Daoy (cell line): ENCODE measurements around the gene RALGAPA2. TPM values are rescaled to one million over a fixed set of nuclear protein-coding genes. Genes with fewer than 3 reads are reported as not detected.
"Not testable (repeated sequence)": the region's sequence is repeated elsewhere in the genome, so short reads cannot be mapped to it uniquely, and the experiment has no call there.

Source experiments
- DNase-seq: peaks from one replicate; pipeline ENCODE4 v3.0.0-alpha.2; 2015; ENCODE audit warnings: low read depth
- total RNA-seq: library from RNA; depleted of rRNA; stranded (reverse); fragments of >200 nt; shearing (Covaris generic); gene quantifications from 2 replicates; pipeline ENCODE4 v1.2.3, GENCODE V29; 2014

The RALGAPA2 gene
- total RNA-seq, 1 experiment from 2014 or later, result 5.9 TPM

DNA sequence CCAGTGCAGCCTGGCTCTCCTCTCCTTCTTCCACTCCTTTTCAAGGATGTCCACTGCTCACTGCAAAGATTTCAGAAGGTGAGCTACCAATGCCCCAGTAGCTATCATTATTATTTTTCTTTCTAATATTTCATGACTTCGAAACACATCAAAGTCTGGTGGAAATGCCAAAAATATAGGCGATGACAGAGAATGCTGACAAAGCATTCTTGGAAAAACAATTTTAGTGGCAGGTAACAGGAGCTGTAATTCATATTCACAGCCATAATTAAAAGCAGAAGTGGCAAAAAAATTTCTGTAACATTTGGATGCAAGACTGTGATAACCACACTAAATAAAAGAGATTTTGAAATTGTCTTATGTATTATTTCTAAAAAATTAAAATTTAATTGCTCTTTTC is 133.6 kb downstream of the RALGAPA2 start:
- DNase-seq, result no peak

DNA sequence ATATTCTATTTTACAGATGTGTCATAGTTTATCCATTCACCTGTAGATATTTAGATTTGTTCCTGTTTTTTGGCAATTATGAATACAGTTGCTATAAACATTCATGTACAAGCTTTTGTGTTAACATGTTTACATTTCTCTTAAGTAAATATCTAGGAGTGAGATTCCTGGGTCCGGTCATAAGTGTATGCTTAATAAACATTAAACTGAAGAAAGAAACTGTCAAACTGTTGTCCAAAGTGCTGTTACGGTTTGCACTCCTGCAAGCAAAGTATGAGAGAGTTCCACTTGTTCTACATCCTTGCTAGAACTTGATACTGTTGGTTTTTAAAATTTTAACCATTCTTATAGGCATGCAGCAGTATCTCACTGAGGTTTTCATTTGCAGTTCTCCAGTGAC is 138.6 kb downstream of the RALGAPA2 start:
- no peak for DNase-seq

DNA sequence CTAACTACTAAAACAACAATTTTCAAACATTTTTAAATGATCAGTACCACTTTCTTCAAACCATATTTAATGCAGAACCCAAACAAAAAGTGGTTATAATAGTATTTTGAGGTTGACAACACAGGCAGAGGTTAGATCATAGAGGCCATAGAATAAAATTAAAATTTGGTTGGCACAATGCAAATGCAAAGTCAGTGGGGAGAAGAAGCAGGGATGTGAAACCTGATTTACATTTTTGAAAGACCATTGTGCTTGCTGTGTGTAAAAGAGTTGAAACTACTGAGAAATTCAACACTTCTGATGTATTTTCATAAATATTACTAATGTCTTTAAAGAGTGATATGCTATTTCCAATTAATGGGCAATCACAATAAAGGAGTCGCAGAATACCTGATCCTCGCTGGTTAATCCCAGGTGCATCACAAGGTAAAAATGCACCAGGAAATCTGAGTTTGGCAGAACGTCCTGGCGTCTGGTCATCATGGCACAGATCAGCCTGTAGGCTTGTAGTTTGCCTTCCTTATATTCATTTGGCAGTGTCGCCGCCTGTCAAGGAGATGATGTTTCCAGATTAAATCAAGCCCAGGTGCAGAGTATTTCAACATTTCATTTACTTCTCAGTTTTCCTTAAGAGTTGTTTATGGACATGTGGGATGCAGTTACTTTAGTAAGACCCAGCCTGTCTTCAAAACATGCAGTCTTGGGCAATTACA is 141.2 kb downstream of the RALGAPA2 start:
- DNase-seq, result no peak

DNA sequence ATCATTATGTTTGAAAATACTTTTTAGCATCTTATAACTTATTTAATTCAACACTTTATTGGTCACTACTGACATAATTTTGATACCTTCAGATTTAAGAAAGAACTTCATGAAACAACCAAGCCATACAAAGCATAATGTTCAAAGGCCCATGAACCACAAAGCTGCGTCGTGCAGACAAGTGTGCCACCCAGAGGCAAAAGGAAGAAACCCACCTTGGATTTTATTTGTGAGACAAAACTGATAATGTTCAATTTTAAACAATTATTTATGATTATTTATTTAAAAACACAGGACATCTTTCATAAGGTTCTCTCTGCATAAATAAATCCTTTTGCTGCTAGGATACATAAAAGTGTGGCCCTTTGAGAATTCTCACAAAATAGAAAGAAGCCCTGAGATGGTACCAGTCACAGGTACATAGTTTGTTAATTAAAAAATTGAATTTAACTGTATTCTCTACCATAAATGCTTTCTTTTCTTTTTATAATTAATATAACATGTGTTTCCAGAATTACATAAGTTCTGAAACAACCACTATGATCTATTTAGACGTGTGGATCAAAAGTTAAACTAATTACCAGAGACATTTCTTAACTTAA is 143.7 kb downstream of the RALGAPA2 start:
- DNase-seq, result peak; percentile 33

DNA sequence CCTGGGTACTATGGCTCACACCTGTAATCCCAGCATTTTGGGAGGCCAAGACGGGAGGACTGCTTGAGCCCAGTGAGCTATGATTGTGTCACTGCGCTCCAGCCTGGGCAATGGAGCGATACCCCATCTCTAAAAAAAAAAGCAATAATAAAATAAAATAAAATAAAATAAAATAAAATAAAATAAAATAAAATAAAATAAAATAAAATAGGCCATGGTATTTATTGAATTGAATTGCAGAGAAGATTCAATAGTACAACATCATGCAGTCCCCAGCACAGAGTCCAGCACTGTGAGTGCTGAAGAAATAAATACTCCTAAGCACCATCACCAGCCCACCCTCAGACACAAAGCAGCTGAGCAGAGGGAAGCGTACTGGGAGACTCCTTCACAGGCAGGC is 144.7 kb downstream of the RALGAPA2 start:
- no peak for DNase-seq

DNA sequence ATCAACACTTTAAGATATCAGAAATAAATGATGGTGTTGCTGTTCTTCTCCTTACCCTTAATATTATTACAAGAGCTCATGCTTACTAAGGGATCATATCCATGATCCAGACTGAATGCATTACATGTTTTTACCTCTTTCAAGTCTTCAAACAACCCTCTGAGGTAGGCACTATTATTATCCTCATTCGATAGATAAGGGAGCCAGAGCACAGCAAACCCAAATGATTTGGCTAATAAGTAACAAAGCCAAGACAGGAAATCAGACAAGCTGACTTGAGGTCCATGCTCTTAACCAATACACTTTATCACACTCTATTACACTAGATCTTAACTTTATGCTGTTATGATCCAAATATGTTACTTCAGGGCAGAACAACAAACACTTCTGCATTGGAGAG is 145.9 kb downstream of the RALGAPA2 start:
- no peak for DNase-seq

DNA sequence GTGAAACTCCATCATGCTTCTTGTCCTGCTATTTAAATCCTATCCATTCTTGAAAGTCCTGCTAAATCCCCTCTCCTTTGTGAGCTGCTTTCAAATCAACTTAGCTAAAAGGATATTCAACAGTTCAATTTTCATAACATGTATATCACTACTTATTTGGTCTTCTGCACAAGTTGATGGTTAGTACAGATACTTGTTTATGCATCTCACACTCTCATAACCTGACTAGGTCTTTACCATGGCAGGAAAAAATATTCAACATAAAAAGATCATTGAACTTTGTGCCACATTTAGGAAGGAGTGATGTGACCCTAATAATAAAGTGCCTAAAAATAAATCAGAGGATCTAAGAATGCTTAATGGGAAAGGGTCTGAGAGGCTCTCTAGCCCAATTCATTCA is 148.2 kb downstream of the RALGAPA2 start:
- no peak for DNase-seq

DNA sequence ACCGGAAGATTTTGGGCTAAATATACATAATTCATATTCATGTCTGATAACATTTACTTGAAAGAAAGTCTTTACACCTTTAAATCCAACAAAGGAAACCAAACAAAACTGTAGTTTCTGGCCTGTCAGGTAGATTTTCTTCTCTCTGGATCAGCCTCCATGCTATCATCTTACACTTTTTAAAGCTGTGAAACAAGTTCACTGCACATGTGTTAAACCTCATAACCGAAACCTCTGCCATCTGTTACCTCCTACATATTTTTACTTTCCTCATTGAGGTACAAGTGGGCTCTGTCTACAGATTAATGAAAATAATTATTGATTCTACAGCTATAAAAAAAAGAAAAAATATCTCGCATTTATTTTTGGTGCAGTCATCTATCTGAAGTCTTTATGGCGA is 149.9 kb downstream of the RALGAPA2 start:
- no peak for DNase-seq

DNA sequence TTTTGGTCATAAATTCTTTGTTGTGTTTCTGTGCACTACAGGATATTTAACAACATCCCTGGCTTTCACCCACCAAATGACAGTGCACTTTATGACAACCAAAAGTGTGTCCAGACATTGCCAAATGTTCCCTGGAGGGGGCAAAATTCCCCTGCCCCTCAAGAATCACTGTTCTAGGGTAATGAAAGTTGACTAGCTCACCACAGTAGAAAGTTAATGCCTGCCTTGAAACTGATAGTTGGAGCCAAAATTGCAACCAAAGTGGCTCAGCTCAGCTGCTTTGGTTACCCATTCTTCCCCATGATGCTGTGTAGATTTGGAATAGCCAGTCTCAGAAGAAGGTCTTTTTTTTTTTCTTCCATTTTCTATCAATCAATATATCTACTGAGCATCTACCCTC is 150.6 kb downstream of the RALGAPA2 start:
- DNase-seq, result no peak

DNA sequence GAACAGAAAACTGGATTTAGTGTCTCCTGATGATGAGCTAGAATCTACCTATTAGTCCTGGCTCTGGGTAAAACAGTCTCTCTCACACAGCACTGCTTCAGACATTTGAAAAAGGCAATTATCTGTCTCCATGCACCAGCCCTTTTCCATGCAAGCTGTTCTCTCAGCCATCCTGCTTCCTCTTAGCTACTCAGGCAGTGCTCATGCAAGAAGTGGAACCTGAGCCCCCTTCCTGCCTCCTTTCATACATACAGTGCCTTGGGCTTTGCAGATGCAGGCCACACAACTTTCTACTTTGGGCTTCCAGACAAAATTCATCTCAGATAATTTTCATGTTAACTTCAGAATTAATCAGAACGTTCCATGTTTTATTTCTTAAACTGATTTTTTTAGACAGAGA is 151.3 kb downstream of the RALGAPA2 start:
- no peak for DNase-seq

DNA sequence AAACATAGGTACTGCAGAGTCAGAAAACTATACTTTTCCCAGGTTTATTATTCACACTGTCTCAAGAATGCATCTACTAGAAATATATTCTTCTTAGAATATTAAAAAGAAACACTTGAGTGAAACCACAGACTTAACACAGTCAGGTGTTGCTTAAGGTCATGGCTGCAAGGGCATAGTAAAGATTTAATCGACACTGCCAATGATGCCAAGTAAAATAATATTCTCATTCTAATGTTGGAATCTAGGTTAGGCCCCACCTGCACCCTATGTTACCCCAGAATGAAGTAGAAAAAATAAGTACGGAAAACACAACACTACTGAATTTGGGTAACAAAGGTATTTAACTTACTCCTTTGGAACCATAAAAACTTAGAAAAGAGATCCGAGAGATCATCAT is 155.0 kb downstream of the RALGAPA2 start:
- no peak for DNase-seq

DNA sequence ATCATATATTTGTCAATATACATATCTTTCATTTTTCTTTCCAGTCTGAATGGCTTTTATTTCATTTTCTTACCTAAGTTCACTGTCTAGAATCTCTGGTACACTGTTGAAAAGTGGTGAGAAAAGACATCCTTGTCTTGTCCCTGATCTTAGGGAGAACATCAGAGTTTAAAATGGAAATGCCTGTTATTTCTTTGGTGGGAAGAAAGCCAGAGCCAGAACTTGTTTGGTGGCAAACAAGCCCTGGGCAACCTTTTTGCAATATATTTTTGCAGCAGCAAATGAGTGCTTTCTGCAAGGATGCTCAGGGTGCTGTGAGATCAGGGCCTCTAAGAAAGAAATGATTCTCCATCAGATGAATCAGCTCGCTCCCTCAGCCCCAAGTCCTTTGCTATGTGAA is 156.6 kb downstream of the RALGAPA2 start:
- no peak for DNase-seq

DNA sequence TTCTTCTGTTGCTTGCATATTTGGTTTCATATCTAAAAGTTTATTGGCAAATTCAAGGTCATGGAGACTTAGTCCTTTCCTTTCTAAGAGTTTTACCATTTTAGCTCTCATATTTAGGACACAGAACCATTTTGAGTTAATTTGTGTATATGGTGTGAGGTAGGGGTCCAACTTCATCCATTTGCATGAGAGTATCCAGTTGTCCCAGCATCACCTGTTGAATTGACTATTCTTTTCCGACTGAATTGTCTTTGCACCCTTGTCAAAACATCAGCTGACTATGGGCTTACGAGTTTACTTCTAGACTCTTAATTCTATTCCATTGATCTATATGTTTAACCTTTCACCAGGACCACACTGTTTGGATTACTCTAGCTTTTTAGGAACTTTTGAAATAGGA is 157.5 kb downstream of the RALGAPA2 start:
- DNase-seq, result no peak

DNA sequence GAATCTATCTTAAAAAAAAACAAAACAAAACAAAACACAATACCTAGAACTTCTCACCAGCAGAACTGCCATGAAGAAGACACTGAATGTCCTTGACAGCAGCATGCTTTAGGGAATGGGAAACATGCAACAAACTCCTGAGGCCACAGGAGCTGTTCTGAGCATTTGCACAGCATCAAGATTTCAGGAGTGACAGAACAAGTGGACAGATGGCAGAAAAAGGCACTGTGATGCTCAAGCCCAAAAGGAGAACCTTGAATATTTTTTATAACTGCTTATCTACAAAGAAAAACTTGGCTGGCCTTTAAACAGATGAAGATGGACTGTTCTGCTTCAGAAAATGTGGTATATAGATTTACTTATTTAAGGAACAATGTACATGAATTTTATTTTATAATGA is 158.9 kb downstream of the RALGAPA2 start:
- DNase-seq, result no peak

DNA sequence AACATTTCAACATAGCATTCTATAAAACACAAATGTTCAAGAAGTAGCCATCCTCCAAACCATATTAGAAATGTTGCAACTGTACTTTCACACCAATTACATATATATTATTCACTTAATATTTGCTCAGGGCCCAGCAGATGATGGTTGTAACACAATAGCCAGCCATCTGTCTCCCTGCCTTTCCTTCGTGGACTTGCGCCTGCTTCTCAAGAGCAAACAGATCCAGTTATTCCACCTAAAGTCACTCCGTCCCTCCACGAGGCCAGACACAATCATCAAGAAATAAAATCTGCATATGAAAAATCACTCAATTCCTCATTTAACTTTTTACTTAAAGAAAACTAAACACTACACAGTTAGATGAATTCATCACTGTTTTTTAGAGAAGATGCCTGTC is 160.4 kb downstream of the RALGAPA2 start:
- DNase-seq, result no peak

DNA sequence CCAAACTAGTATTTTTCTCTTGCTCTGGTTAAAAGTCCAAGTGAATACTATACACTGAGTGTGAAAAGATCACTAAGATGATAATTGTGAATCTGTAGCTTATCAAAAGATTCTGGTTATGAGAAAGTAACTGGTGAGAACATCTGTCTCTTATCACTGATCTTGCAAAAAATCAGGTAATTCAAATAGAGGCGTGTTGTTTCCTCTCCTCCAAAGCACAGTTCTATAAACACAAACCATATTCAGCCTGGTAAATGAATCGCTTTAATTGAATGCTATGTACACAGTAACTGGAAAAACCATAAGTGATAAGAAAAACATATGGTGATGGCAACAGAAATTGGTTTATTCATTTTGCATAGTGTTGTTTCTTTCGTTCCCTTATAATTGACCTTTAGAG is 161.0 kb downstream of the RALGAPA2 start:
- no peak for DNase-seq

DNA sequence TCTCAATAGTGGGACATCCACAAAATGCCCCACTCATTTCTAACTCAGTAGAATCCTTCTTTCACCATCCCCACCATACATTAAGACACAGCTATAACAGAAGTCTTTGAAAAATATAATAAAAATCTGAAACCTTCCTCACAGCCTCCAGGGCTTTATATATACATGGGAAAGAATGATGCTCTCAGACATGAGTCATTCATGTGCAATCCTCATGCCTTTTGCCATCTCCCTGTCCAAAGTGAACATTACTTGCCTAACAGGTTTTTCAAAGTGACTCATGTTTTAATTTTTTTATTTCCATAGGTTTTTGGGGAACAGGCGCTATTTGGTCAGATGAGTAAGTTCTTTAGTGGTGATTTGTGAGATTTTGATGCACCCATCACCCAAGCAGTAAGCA is 162.7 kb downstream of the RALGAPA2 start:
- DNase-seq, result peak; percentile 53

DNA sequence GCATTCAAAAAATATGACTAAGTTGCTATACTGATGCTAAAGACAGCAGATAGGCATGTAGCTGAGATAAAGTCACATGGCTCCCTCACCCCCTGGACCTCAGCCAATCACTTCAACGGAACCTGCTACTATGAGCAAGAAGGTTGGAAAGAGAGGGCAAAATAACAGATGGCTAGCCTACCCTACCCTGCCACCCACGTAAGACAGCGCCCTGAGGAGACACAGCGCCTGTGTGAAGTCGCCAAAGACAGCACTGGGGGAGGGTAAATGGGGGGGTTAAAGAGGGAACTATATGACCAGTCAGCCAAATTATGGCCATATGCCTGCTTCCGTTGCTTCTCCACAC is 163.2 kb downstream of the RALGAPA2 start:
- DNase-seq, result peak; percentile 7

DNA sequence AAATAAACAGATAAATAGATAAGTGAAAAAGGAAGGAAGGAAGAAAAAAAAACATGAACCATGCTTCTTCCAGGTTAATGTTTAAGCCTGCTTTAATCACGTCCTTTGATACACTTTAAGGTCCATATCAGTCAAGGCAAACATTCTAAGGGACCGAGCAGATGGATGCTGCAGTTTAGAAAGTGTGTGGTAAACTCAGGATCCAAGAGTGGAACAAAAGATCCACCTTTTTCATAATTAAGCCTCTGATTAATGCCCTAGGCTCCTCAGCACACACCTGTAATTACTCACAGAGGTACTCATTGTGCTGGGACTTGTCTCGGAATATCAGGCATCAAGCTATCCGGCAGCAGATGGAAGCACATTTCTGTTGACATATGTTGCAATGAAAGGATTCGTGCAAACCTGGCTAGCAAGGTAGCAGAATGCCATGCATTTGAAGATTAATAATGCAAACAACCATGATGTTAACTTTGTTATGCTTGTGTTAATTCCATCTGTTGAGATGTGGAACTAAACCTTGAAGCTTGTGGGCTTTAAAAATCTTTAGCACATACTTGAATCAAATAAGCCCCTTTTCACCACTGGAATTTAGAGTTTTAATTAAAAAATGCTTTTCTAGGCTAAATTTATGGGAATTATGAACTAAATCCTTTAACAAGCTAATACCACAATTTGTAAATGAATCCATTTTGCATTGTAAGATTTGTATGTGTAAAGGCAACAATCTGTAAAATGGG is 163.7 kb downstream of the RALGAPA2 start:
- no peak for DNase-seq

DNA sequence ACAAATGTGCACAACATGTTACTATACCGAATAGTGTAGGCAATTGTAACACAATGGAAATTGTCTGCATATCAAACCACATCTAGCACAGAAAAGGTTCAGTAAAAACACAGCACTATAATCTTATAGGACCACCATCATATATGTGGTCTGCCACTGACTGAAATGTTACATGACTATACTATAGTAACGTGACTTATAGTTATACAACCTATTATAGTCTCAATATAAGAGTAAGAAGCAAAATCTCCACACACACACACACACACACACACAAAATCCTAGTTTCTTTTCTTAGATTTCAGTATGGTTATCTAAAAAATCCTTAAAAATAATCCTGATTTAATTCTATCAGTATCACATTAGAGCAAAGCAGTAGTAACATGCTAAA is 164.6 kb downstream of the RALGAPA2 start:
- DNase-seq, result no peak

DNA sequence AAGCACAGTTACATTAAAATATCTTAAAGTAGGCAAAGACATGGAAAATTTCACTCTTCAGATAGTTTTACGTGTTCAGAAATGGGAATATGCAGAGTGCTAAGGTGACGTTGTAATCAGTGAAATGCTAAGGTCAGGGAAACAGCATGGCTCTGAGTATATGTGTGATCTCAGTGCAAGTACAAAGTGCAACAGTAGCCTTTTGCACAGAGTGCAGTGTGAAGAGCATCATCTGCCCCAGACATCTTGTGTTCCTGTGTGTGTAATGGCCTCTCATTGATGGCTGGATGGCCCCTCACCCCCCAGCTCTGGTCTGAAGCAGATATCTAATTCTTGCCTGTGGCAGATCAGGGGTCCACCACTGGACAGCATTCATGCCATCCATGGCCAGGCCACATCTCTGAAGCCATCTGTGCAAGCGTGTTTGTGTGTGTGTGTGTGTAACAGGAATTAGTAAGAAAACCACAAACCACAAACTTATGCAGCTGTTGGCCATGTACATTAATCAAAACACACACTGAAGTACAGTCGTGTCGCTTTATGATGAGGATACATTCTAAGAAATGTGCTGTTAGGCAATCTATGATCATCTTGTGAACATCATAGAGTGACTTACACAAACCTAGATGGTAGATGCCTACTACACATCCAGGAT is 165.1 kb downstream of the RALGAPA2 start:
- DNase-seq, result peak; percentile 17

DNA sequence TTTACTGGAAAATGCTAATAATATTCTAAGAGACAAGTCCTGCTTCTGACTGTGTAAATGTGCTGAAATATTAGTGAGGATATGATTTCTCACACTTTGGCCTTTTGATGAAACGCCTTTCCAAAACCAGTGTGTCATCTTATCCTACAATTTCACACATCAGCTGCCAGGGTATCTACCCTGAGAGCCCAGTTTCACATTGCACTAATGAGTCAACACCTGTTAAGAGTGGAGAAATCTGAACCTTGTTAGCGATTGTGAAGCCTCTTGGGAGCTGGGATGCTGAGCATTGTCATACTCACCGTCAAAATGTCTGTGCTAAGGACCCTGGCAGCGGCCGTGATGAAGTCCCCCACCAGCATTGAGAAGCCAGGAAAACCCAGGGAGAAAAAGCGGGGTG is 166.0 kb downstream of the RALGAPA2 start:
- DNase-seq, result no peak

DNA sequence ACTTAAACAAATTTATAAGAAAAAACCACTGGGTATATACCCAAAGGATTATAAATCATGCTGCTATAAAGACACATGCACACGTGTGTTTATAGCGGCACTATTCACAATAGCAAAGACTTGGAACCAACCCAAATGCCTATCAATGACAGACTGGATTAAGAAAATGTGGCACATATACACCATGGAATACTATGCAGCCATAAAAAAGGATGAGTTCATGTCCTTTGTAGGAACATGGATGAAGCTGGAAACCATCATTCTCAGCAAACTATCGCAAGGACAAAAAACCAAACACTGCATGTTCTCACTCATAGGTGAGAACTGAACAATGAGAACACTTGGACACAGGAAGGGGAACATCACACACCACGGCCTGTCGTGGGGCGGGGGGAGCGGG is 169.1 kb downstream of the RALGAPA2 start:
- DNase-seq, result not testable (repeated sequence)
